Measurements from ENCODE around the gene KIAA0753. TPM values are rescaled to one million over a fixed set of nuclear protein-coding genes. Genes with fewer than 3 reads are reported as not detected.

The KIAA0753 gene
- total RNA-seq, 4 donors from 2014 or later, result 33.9 to 58.8 (median 40.2) TPM

- TF ChIP-seq, protein P1, sequence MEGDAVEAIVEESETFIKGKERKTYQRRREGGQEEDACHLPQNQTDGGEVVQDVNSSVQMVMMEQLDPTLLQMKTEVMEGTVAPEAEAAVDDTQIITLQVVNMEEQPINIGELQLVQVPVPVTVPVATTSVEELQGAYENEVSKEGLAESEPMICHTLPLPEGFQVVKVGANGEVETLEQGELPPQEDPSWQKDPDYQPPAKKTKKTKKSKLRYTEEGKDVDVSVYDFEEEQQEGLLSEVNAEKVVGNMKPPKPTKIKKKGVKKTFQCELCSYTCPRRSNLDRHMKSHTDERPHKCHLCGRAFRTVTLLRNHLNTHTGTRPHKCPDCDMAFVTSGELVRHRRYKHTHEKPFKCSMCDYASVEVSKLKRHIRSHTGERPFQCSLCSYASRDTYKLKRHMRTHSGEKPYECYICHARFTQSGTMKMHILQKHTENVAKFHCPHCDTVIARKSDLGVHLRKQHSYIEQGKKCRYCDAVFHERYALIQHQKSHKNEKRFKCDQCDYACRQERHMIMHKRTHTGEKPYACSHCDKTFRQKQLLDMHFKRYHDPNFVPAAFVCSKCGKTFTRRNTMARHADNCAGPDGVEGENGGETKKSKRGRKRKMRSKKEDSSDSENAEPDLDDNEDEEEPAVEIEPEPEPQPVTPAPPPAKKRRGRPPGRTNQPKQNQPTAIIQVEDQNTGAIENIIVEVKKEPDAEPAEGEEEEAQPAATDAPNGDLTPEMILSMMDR (IDR thresholded peaks at IDR 0.05), result no peak
- TF ChIP-seq POLR2AphosphoS5 (IDR thresholded peaks at IDR 0.05) (no peak), POLR2A (IDR thresholded peaks at IDR 0.05) (no peak), EP300 (IDR thresholded peaks at IDR 0.05) (no peak)
- Histone ChIP-seq H3K4me1 (no peaks in the 10 kb centered on the region), H3K4me3 (no peak overlapping the region), H3K27me3 (peaks cover 71% of the 10 kb centered on the region), H3K9me3 (no peaks in the 10 kb centered on the region), H3K36me3 (no peaks in the 10 kb centered on the region), H3K27ac (no peak overlapping the region)
- no peak for ATAC-seq
- WGBS, 2 donors (ENCODE audit: low coverage in 1 of 2), result 67% methylated on average over 8 of the region's 11 CpGs; no CpG with 5 or more reads in 1 of the 2 donors
Measured at GRCh38 chr17:6675201-6675825, 34.8 kb upstream of the KIAA0753 start.

- no peak overlapping the region for H3K4me3 ChIP-seq
- H3K9me3 ChIP-seq, result no peaks in the 10 kb centered on the region
- H3K4me1 ChIP-seq, result no peaks in the 10 kb centered on the region
- no peaks in the 10 kb centered on the region for H3K36me3 ChIP-seq
- TF ChIP-seq, protein P1 (IDR thresholded peaks at IDR 0.05), result no peak
- no peak for TF ChIP-seq POLR2AphosphoS5 (IDR thresholded peaks at IDR 0.05)
- no peak for TF ChIP-seq EP300 (IDR thresholded peaks at IDR 0.05)
- no peak for TF ChIP-seq POLR2A (IDR thresholded peaks at IDR 0.05)
- no peak for ATAC-seq
- H3K27me3 ChIP-seq, result peaks cover 72% of the 10 kb centered on the region
- no peak overlapping the region for H3K27ac ChIP-seq
- 69% methylated on average over 3 of the region's 13 CpGs; no CpG with 5 or more reads in 1 of the 2 donors for WGBS, 2 donors (ENCODE audit: low coverage in 1 of 2)
Measured at GRCh38 chr17:6674586-6674985, 34.1 kb upstream of the KIAA0753 start.

DNA sequence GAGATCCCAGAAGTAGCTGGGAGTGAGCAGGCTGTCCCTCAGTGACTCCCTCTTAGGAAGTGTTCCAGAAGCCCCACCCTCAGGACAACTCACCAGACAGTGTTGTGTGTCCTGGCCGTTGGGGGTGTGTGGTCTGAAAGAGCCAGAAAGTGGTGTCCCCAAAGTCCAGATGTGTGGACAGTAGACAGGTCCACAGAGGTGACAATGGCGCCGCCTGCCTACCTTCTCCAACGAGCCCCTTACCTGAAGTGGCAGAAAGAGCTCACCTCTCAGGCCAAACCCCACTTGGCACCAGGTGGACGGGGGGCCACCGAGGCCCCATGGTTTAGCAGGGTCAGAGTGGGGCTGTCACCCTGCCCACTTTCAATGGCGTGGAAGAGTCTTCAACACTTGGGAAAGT lies 30.9 kb upstream of the KIAA0753 start:
- no peak overlapping the region for H3K27ac ChIP-seq
- 60% methylated on average over 1 of the region's 7 CpGs; no CpG with 5 or more reads in 1 of the 2 donors for WGBS, 2 donors (ENCODE audit: low coverage in 1 of 2)
- no peaks in the 10 kb centered on the region for H3K4me1 ChIP-seq
- TF ChIP-seq, protein P1 (IDR thresholded peaks at IDR 0.05), result no peak
- no peak for TF ChIP-seq EP300 (IDR thresholded peaks at IDR 0.05)
- TF ChIP-seq POLR2A (IDR thresholded peaks at IDR 0.05), result no peak
- TF ChIP-seq POLR2AphosphoS5 (IDR thresholded peaks at IDR 0.05), result no peak
- H3K36me3 ChIP-seq, result no peaks in the 10 kb centered on the region
- peaks cover 64% of the 10 kb centered on the region for H3K27me3 ChIP-seq
- no peak for ATAC-seq
- no peak overlapping the region for H3K4me3 ChIP-seq
- no peaks in the 10 kb centered on the region for H3K9me3 ChIP-seq

- TF ChIP-seq POLR2A (IDR thresholded peaks at IDR 0.05), result no peak
- no peak for TF ChIP-seq POLR2AphosphoS5 (IDR thresholded peaks at IDR 0.05)
- TF ChIP-seq, protein P1 (IDR thresholded peaks at IDR 0.05), result no peak
- Histone ChIP-seq H3K4me1 (no peaks in the 10 kb centered on the region), H3K9me3 (no peaks in the 10 kb centered on the region), H3K36me3 (no peaks in the 10 kb centered on the region), H3K27ac (no peak overlapping the region), H3K27me3 (peaks cover 60% of the 10 kb centered on the region), H3K4me3 (no peak overlapping the region)
- WGBS, 2 donors (ENCODE audit: low coverage in 1 of 2), result 100% methylated on average over 1 of the region's 6 CpGs; no CpG with 5 or more reads in 1 of the 2 donors
- no peak for ATAC-seq
Measured at GRCh38 chr17:6670999-6671398, 30.5 kb upstream of the KIAA0753 start.

DNA sequence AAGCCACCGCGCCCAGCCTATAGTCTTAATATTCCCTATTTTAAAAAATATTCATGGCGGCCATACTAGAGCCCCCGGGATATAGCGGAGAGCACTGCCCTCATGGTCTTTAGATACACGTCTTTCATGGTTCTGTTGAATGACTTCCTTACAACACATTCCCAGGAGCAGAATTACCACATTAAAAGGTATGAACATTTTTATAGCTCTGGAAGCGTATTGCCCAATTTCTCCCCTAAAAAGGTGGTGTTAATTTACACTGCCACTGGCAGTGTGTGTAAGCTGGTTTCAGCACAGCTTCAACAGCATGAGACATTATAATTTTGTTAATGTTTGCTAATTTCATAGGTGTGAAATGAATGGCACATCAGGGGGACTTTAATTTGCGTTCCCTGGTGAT lies 30.1 kb upstream of the KIAA0753 start:
- Histone ChIP-seq H3K36me3 (no peaks in the 10 kb centered on the region), H3K27me3 (peaks cover 60% of the 10 kb centered on the region), H3K4me1 (no peaks in the 10 kb centered on the region), H3K4me3 (no peak overlapping the region), H3K27ac (no peak overlapping the region), H3K9me3 (no peaks in the 10 kb centered on the region)
- TF ChIP-seq POLR2AphosphoS5 (IDR thresholded peaks at IDR 0.05) (no peak), POLR2A (IDR thresholded peaks at IDR 0.05) (no peak), EP300 (IDR thresholded peaks at IDR 0.05) (no peak)
- TF ChIP-seq, protein P1 (IDR thresholded peaks at IDR 0.05), result no peak
- no peak for ATAC-seq
- WGBS, 2 donors (ENCODE audit: low coverage in 1 of 2), result 82 to 89% methylated on average over 7 to 8 of the region's 8 CpGs

All from gastroesophageal sphincter (tissue), 4 donors.